ENCODE measurements around the gene GIMAP8. TPM values are rescaled to one million over a fixed set of nuclear protein-coding genes. Genes with fewer than 3 reads are reported as not detected.

The GIMAP8 gene
- total RNA-seq, 4 donors from 2014 or later, result 0.88 to 19.8 (median 5.2) TPM

- H3K27me3 ChIP-seq, result no peaks in the 10 kb centered on the region
- no peak overlapping the region for H3K27ac ChIP-seq
- H3K4me3 ChIP-seq, result no peak overlapping the region
- H3K36me3 ChIP-seq, result no peaks in the 10 kb centered on the region
- H3K4me1 ChIP-seq, result peaks cover 0 to 7% (median 5%) of the 10 kb centered on the region in 4 donors
- TF ChIP-seq CTCF (IDR thresholded peaks at IDR 0.05) (no peak), POLR2A (IDR thresholded peaks at IDR 0.05) (no peak)
- DNase-seq, result no peak
- no peaks in the 10 kb centered on the region for H3K9me3 ChIP-seq
Observed at GRCh38 chr7:150444674-150445365, 5.6 kb upstream of the GIMAP8 start.

DNA sequence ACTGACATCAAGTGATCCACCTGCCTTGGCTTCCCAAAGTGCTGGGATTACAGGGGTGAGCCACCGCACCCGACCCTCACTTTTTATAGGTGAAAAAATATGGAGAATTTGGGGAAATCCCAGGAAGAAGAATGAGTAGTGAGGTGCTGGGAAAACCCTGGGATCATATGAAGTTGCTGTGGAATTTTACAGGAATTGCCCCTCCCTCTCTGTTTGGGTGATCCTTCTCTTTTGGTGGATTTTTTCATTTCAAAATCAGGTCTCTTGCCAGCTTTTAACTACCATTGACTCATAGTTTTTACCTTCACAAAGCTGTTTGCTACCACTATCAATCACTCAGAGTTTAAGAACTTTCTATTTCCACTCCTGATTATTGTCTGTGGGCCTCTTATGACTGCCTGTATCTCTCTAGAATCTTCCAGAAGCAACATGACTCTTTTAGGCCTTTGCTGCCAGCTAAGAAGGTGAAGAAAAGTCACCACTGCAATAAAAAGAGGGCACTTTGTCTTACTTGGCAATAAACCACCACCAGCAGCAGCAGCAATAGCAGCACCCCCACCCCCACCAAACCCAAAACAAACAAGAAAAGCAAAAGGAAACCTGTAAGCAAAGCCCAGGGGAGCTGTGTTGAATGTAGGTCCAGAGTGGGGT is 4.0 kb upstream of the GIMAP8 start:
- H3K27me3 ChIP-seq, result no peaks in the 10 kb centered on the region
- no peak overlapping the region for H3K4me3 ChIP-seq
- H3K9me3 ChIP-seq, result no peaks in the 10 kb centered on the region
- H3K27ac ChIP-seq, result peak overlapping the region in 1 of 4 donors; percentile 46
- TF ChIP-seq CTCF (IDR thresholded peaks at IDR 0.05) (no peak), POLR2A (IDR thresholded peaks at IDR 0.05) (no peak)
- peaks cover 0 to 9% (median 6%) of the 10 kb centered on the region in 4 donors for H3K4me1 ChIP-seq
- DNase-seq, result no peak
- no peaks in the 10 kb centered on the region for H3K36me3 ChIP-seq

GRCh38 chr7:150447966-150448788 is 2.3 kb upstream of the GIMAP8 start:
- H3K27me3 ChIP-seq, result no peaks in the 10 kb centered on the region
- peaks cover 0 to 9% (median 6%) of the 10 kb centered on the region in 4 donors for H3K4me1 ChIP-seq
- TF ChIP-seq CTCF (IDR thresholded peaks at IDR 0.05) (no peak), POLR2A (IDR thresholded peaks at IDR 0.05) (no peak)
- H3K27ac ChIP-seq, result peak overlapping the region in 2 of 4 donors; percentile 76 to 79
- DNase-seq, result no peak
- no peaks in the 10 kb centered on the region for H3K36me3 ChIP-seq
- no peaks in the 10 kb centered on the region for H3K9me3 ChIP-seq
- no peak overlapping the region for H3K4me3 ChIP-seq

- Histone ChIP-seq H3K9me3 (no peaks in the 10 kb centered on the region), H3K4me3 (peak overlapping the region in 1 of 4 donors; percentile 3), H3K36me3 (no peaks in the 10 kb centered on the region), H3K27me3 (no peaks in the 10 kb centered on the region), H3K27ac (peak overlapping the region; percentile 68 to 80 (median 78)), H3K4me1 (peaks cover 0 to 9% (median 6%) of the 10 kb centered on the region in 4 donors)
- DNase-seq, result peak; percentile 79 to 92 (median 80)
- TF ChIP-seq POLR2A (IDR thresholded peaks at IDR 0.05) (no peak), CTCF (IDR thresholded peaks at IDR 0.05) (peak; percentile 87 to 98 (median 90))
Observed at GRCh38 chr7:150448789-150449147, 1.7 kb upstream of the GIMAP8 start.

GRCh38 chr7:150449206-150449952 is 1.1 kb upstream of the GIMAP8 start:
- TF ChIP-seq POLR2A (IDR thresholded peaks at IDR 0.05) (no peak), CTCF (IDR thresholded peaks at IDR 0.05) (no peak)
- Histone ChIP-seq H3K4me1 (peaks cover 0 to 9% (median 6%) of the 10 kb centered on the region in 4 donors), H3K9me3 (no peaks in the 10 kb centered on the region), H3K4me3 (peak overlapping the region in 1 of 4 donors; percentile 3), H3K27me3 (no peaks in the 10 kb centered on the region), H3K27ac (peak overlapping the region; percentile 68 to 80 (median 78)), H3K36me3 (no peaks in the 10 kb centered on the region)
- no peak for DNase-seq
